Activated T-cell treated with anti-CD3 and anti-CD28 coated beads for 24 hours (primary cell): ENCODE results near the gene THAP12.
"Not testable (repeated sequence)": the region's sequence is repeated elsewhere in the genome, so short reads cannot be mapped to it uniquely, and the experiment has no call there.

Source experiments
- DNase-seq: peaks from one replicate; pipeline ENCODE4 v3.0.0-alpha.2; 2020; ENCODE audit warnings: low read depth

THAP12 gene

GRCh38 chr11:76323804-76324203 is 57.1 kb downstream of the THAP12 start:
- no peak for DNase-seq

- not testable (repeated sequence) for DNase-seq
These were observed 57.6 kb downstream of the THAP12 start for GRCh38 chr11:76323375-76323774.

- DNase-seq: no peak
These were observed 58.0 kb downstream of the THAP12 start for GRCh38 chr11:76322942-76323341.

GRCh38 chr11:76322540-76322939 is 58.4 kb downstream of the THAP12 start:
- no peak for DNase-seq

GRCh38 chr11:76321820-76322524 is 59.0 kb downstream of the THAP12 start:
- DNase-seq: no peak

- DNase-seq: no peak
These were observed 59.6 kb downstream of the THAP12 start for GRCh38 chr11:76321340-76321739.

- DNase-seq: no peak
These were observed 60.0 kb downstream of the THAP12 start for GRCh38 chr11:76320929-76321328.

- not testable (repeated sequence) for DNase-seq
These were observed 61.1 kb downstream of the THAP12 start for GRCh38 chr11:76319798-76320197.

GRCh38 chr11:76318744-76319384 is 62.1 kb downstream of the THAP12 start:
- DNase-seq: peak; percentile 78

GRCh38 chr11:76317296-76317695 is 63.6 kb downstream of the THAP12 start:
- no peak for DNase-seq

- no peak for DNase-seq
These were observed 64.2 kb downstream of the THAP12 start for GRCh38 chr11:76316726-76317125.

GRCh38 chr11:76315182-76315853 is 65.6 kb downstream of the THAP12 start:
- DNase-seq: no peak

- DNase-seq: no peak
These were observed 66.2 kb downstream of the THAP12 start for GRCh38 chr11:76314741-76315090.

- no peak for DNase-seq
These were observed 66.8 kb downstream of the THAP12 start for GRCh38 chr11:76313913-76314740.

GRCh38 chr11:76313271-76313670 is 67.7 kb downstream of the THAP12 start:
- no peak for DNase-seq

- DNase-seq: no peak
These were observed 69.9 kb downstream of the THAP12 start for GRCh38 chr11:76310832-76311595.

- DNase-seq: no peak
These were observed 72.8 kb downstream of the THAP12 start for GRCh38 chr11:76307978-76308747.

GRCh38 chr11:76307396-76307795 is 73.5 kb downstream of the THAP12 start:
- DNase-seq: no peak

GRCh38 chr11:76303399-76303798 is 77.5 kb downstream of the THAP12 start:
- DNase-seq: no peak

GRCh38 chr11:76302996-76303395 is 77.9 kb downstream of the THAP12 start:
- no peak for DNase-seq
